Measurements from ENCODE around the gene CA5A. TPM values are rescaled to one million over a fixed set of nuclear protein-coding genes. Genes with fewer than 3 reads are reported as not detected.

The CA5A gene
- total RNA-seq, 4 donors from 2014 or later: not detected

DNA sequence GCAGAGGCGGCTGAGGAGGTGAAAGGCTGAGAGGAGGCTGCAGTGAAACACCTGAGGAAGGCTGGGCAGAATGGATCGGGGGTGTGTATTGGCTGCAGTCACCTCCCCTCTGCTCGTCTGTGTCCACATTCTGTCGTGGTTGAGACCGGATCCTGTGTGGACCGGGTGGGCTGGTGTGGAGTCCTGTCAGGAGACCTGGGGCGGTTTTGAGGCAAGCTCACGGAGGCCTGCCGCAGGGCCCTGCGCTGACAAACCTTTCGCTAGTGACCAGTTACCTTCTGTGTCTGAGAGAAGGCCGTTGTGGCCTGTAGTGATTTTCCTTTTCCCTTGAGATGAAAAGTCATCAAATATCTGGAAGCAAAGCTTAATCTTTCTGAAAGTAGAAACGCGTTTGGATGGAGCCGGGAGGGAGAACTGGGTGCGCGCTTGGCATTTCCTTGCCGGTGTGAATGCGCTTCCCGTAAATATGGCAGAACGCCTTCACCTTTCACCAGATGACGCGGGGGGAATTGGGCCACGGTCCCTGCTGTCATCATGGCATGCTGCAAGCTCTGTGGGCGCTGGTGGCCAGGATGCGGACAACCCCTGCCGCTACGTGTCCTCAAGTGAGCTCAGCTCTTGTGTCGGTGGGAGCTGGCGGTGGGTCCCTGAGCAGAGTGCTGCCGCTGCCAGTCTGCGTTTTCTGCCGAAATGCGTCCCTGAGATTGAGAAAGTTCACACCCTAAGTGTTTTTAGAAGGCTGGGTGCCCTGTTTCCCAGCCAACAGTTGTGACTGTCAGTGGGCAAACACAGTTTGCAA, 21.2 kb upstream of the CA5A start:
- TF ChIP-seq, protein P1, sequence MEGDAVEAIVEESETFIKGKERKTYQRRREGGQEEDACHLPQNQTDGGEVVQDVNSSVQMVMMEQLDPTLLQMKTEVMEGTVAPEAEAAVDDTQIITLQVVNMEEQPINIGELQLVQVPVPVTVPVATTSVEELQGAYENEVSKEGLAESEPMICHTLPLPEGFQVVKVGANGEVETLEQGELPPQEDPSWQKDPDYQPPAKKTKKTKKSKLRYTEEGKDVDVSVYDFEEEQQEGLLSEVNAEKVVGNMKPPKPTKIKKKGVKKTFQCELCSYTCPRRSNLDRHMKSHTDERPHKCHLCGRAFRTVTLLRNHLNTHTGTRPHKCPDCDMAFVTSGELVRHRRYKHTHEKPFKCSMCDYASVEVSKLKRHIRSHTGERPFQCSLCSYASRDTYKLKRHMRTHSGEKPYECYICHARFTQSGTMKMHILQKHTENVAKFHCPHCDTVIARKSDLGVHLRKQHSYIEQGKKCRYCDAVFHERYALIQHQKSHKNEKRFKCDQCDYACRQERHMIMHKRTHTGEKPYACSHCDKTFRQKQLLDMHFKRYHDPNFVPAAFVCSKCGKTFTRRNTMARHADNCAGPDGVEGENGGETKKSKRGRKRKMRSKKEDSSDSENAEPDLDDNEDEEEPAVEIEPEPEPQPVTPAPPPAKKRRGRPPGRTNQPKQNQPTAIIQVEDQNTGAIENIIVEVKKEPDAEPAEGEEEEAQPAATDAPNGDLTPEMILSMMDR (IDR thresholded peaks at IDR 0.05; ENCODE audit: low read depth): no peak

DNA sequence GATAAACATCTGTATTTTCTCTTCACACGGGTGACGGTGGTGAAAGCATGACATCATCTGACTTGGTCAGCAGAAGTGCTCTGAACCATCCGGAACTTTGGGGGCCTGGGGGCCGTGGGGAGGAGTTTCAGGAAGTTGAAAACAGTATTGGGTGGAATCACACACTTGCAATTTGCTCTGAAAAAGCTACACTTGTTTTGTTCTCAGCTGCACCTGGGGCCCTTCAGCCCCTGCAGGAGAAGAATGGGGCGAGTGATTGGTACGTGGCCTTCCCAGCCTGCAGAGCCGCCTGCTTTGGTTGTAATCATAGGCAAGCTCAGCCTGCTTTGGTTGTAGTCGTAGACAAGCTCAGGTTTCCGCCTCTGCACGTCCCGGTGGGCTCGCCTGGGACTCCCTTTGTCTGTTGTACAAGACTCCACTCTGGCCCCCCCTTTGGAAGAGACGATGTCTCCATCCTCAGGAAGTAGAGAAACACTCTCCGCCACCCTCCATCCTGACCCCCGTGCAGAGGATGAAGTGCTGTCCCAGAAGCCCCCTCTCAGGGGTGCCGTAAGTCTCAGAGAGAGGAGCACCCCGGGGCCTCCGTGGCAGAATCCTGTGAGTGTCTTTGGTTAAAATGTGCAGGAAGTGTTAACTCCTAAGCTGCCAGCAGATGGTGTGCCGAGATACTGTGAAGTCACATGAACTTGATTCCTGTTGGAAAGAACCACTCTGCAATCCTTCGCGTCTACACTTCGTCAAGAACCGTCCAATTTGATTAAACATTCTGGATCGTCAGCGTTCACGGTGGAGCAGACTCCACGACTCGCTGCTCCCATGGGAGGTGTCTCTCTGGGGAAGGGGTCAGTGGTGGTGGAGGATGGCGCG, 20.3 kb upstream of the CA5A start:
- TF ChIP-seq, protein P1 (IDR thresholded peaks at IDR 0.05; ENCODE audit: low read depth): no peak

DNA sequence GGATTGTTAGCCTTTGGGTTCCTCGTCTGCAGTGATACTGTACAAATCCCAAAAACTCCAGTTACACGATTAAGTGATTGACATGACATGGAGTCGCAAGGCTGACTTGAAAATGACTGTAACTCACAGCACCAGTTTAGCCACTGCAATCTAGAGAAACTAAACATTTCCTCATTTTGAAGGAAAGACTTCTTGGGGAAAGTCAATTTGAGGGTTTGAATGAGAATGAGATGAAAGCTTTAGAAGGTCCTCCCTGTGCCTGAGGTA, 19.7 kb upstream of the CA5A start:
- TF ChIP-seq, protein P1 (IDR thresholded peaks at IDR 0.05; ENCODE audit: low read depth): no peak

DNA sequence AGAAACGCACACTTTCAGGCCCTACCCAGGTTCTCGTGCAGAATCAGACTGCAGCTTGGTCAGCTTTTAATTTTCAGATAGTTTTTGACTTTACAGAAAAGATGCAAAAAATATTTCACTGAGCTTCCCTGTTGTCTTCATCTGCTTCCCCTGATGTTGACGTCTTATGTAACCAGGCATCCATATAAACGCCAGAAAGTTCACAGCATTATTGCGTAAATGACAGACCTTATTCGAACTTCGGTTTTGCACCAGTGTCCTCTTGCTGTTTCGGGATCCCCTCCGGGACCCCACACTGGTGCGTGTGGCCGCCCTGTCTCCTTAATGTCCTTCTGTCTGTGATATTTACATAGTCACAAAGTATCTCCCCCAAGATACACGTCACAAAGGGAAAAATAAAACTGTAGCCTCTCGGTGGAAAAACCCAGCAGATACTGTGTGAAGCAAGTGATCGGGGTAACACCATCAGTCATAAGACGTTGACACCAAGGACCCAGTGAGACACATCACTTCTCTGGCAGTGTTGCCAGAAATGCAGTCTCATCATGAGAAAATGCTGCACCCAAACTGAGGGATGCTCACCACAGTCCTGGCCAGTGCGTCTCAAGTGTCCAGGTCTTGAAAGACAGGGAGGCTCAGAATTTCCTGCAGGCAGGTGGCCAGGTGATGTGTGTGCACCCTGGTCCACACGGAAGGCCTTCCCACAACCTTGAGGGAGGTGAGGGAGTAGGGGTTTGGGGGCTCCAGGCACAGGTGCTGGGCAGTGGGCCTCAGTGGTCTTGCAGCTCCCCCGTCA, 19.2 kb upstream of the CA5A start:
- TF ChIP-seq, protein P1 (IDR thresholded peaks at IDR 0.05; ENCODE audit: low read depth): no peak

DNA sequence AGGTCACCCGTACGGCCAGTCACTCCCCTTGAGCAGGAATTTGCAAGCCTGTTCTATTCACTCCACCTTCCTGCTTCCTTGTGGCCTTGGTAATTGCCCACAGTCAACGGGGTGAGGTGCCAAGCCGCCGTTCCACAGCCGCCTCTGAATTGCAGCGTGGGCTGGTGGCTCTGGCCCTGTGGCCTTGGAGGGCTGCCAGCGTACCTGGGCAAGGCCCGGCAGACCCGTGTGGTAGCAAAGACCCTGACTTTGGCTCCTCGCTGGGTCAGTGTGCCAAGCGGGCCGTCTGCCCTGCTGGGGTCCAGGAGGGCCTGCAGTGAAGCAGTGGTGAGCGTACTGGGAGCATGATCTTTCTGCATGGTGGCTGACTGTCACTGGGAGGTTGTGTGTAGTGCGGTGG, 18.5 kb upstream of the CA5A start:
- TF ChIP-seq, protein P1 (IDR thresholded peaks at IDR 0.05; ENCODE audit: low read depth): no peak

DNA sequence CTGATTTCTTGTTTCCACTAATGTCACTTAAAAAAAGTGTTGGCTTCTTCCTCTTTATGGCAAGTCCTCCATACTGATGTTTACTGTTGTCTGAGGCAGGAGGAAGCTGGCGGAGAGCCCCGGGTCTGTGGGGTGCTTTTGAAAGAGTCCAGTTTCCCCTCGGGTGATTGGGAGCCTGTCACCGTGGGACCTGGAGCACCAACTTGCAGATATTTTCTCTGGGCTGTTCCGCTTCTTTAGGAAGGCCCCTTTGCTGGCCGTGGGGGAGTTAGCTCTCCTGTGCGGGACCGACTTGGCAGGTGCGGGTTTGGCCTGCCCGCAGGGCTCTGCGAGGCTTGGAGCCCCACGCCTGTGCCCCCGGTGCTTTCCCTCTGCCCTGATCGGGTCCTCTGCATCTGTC, 18.0 kb upstream of the CA5A start:
- TF ChIP-seq, protein P1 (IDR thresholded peaks at IDR 0.05; ENCODE audit: low read depth): no peak

All from subcutaneous adipose tissue (tissue), 4 donors.